Smooth muscle cell (in vitro differentiated cells): ENCODE measurements around the gene STAT4. TPM values are rescaled to one million over a fixed set of nuclear protein-coding genes. Genes with fewer than 3 reads are reported as not detected.
A peak's percentile ranks its signal among the peaks of the same experiment; 100 is the strongest.

ENCODE experiments used
- DNase-seq: peaks from one replicate; lab custom pipeline; 2025; ENCODE audit not compliant: unreplicated experiment; lab: John Stamatoyannopoulos, UW
- H2AFZ ChIP-seq: fragments of 200-600 bp; sonication (generic); 2 replicates; pipeline ENCODE4 v1.6.0; 2016; ENCODE audit warnings: antibody characterized with exemption, low read depth, mild to moderate bottlenecking
- H3F3A ChIP-seq: fragments of 200-600 bp; sonication (generic); 2 replicates; pipeline ENCODE4 v1.6.0; 2017; ENCODE audit warnings: antibody characterized with exemption, low read depth
- H3K27ac ChIP-seq: fragments of 200-600 bp; sonication (generic); 2 replicates; pipeline ENCODE4 v1.5.1; 2016; ENCODE audit warnings: low read depth, mild to moderate bottlenecking
- H3K27me3 ChIP-seq: fragments of 200-600 bp; sonication (generic); 2 replicates; pipeline ENCODE4 v1.6.1; 2016; ENCODE audit warnings: low read depth, mild to moderate bottlenecking
- H3K36me3 ChIP-seq: fragments of 200-600 bp; sonication (generic); 2 replicates; pipeline ENCODE4 v1.5.1; 2016; ENCODE audit warnings: low read depth
- H3K4me1 ChIP-seq: fragments of 200-600 bp; sonication (generic); 2 replicates; pipeline ENCODE4 v1.5.1; 2016; ENCODE audit warnings: low read depth
- H3K4me2 ChIP-seq: fragments of 200-600 bp; sonication (generic); 2 replicates; pipeline ENCODE4 v1.6.0; 2016; ENCODE audit warnings: mild to moderate bottlenecking
- H3K4me3 ChIP-seq: fragments of 200-600 bp; sonication (generic); 2 replicates; pipeline ENCODE4 v1.5.1; 2016; ENCODE audit warnings: mild to moderate bottlenecking
- H3K79me2 ChIP-seq: fragments of 200-600 bp; sonication (generic); 2 replicates; pipeline ENCODE4 v1.6.0; 2016; ENCODE audit warnings: low read depth, mild to moderate bottlenecking
- H3K9ac ChIP-seq: fragments of 200-600 bp; sonication (generic); 2 replicates; pipeline ENCODE4 v1.6.0; 2016; ENCODE audit warnings: low read depth
- H3K9me3 ChIP-seq: fragments of 200-600 bp; sonication (generic); replicated peaks from 2 replicates; pipeline ENCODE4 v1.5.1; 2016; ENCODE audit warnings: low read depth
- H4K20me1 ChIP-seq: fragments of 200-600 bp; sonication (generic); 2 replicates; pipeline ENCODE4 v1.6.0; 2016; ENCODE audit warnings: low read depth
- CTCF ChIP-seq: fragments of 200-600 bp; sonication (generic); IDR thresholded peaks from 2 replicates; pipeline ENCODE4 v1.5.1; 2017; ENCODE audit warnings: borderline replicate concordance, mild to moderate bottlenecking, antibody characterized with exemption; ENCODE audit not compliant: insufficient read depth, poor library complexity, severe bottlenecking
- WGBS: methylation state at CpG from one replicate; pipeline ENCODE4 v1.1.7; 2016; ENCODE audit warnings: low lambda C conversion rate; 5-methylcytosine and 5-hydroxymethylcytosine counted together
- polyA plus RNA-seq: library from polyadenylated mRNA; unstranded; fragments of >200 nt; fragmentation: Nextera tagmentation; extraction: Ambion mirVana; gene quantifications from 2 replicates; pipeline ENCODE4 v1.2.1, GENCODE V29; 2016
- total RNA-seq: library from RNA; depleted of rRNA; stranded (reverse); fragments of >200 nt; gene quantifications from 2 replicates; pipeline ENCODE4 v1.2.3, GENCODE V29; 2014

The STAT4 gene
- total and polyA plus RNA-seq, 2 experiments from 2014 or later: 0.89 to 8.4 TPM

GRCh38 chr2:191020742-191021381, 129.9 kb downstream of the STAT4 start:
- no peaks in the 10 kb centered on the region for H3K27me3 ChIP-seq
- no peaks in the 10 kb centered on the region for H3F3A ChIP-seq
- H3K9me3 ChIP-seq: no peaks in the 10 kb centered on the region
- H4K20me1 ChIP-seq: no peaks in the 10 kb centered on the region
- DNase-seq: no peak
- peak overlapping the region; percentile 94 for H3K4me2 ChIP-seq
- 31% methylated on average over 14 of the region's 14 CpGs for WGBS
- H3K4me1 ChIP-seq: peaks cover 11% of the 10 kb centered on the region
- H3K4me3 ChIP-seq: peak overlapping the region; percentile 65
- peak overlapping the region; percentile 68 for H2AFZ ChIP-seq
- H3K79me2 ChIP-seq: no peaks in the 10 kb centered on the region
- H3K36me3 ChIP-seq: no peaks in the 10 kb centered on the region
- peak overlapping the region; percentile 95 for H3K9ac ChIP-seq
- H3K27ac ChIP-seq: peak overlapping the region; percentile 98
- TF ChIP-seq CTCF: no peak

- H3K27ac ChIP-seq: peak overlapping the region; percentile 98
- H3K36me3 ChIP-seq: no peaks in the 10 kb centered on the region
- no peaks in the 10 kb centered on the region for H3K79me2 ChIP-seq
- H3K4me3 ChIP-seq: peak overlapping the region; percentile 65
- peak overlapping the region; percentile 95 for H3K9ac ChIP-seq
- peak overlapping the region; percentile 94 for H3K4me2 ChIP-seq
- peak; percentile 82 for DNase-seq
- no peaks in the 10 kb centered on the region for H4K20me1 ChIP-seq
- H3K4me1 ChIP-seq: peaks cover 11% of the 10 kb centered on the region
- H2AFZ ChIP-seq: peak overlapping the region; percentile 68
- no peaks in the 10 kb centered on the region for H3K27me3 ChIP-seq
- H3K9me3 ChIP-seq: no peaks in the 10 kb centered on the region
- TF ChIP-seq CTCF: no peak
- H3F3A ChIP-seq: no peaks in the 10 kb centered on the region
- under 1% methylated on average over 57 of the region's 59 CpGs for WGBS
These were observed 130.5 kb downstream of the STAT4 start for GRCh38 chr2:191020221-191020741.

GRCh38 chr2:191019376-191019775, 131.4 kb downstream of the STAT4 start:
- H3K9me3 ChIP-seq: no peaks in the 10 kb centered on the region
- H3K4me2 ChIP-seq: peak overlapping the region; percentile 94
- peaks cover 5% of the 10 kb centered on the region for H3F3A ChIP-seq
- WGBS: 96% methylated on average over 3 of the region's 3 CpGs
- no peaks in the 10 kb centered on the region for H4K20me1 ChIP-seq
- no peak for DNase-seq
- no peak overlapping the region for H3K27ac ChIP-seq
- no peaks in the 10 kb centered on the region for H3K79me2 ChIP-seq
- no peaks in the 10 kb centered on the region for H3K36me3 ChIP-seq
- no peaks in the 10 kb centered on the region for H3K27me3 ChIP-seq
- H3K4me3 ChIP-seq: peak overlapping the region; percentile 65
- no peak overlapping the region for H2AFZ ChIP-seq
- TF ChIP-seq CTCF: no peak
- H3K4me1 ChIP-seq: peaks cover 17% of the 10 kb centered on the region
- no peak overlapping the region for H3K9ac ChIP-seq
